AG09309 (cell line): ENCODE measurements around the gene SOX13.
A peak's percentile ranks its signal among the peaks of the same experiment; 100 is the strongest.

ENCODE experiments used
- DNase-seq: peaks from one replicate; pipeline ENCODE4 v3.0.0-alpha.2; 2010; ENCODE audit warnings: low read depth
- H3K4me3 ChIP-seq: 2 replicates; pipeline ENCODE4 v1.5.1; 2011; ENCODE audit warnings: mild to moderate bottlenecking, low read depth, low read length, moderate library complexity; ENCODE audit not compliant: control insufficient read depth
- CTCF ChIP-seq: IDR thresholded peaks from 2 replicates; pipeline ENCODE4 v1.5.1; 2011; ENCODE audit warnings: mild to moderate bottlenecking, low read depth, low read length, inconsistent platforms; ENCODE audit not compliant: insufficient read depth, control insufficient read depth; ENCODE audit errors: missing control alignments

SOX13 gene

GRCh38 chr1:204130981-204131892 lies 58.3 kb downstream of the SOX13 start:
- TF ChIP-seq CTCF, result peak; percentile 43
- peak; percentile 51 for DNase-seq
- H3K4me3 ChIP-seq, result no peak overlapping the region

GRCh38 chr1:204131978-204132377 lies 59.1 kb downstream of the SOX13 start:
- no peak overlapping the region for H3K4me3 ChIP-seq
- no peak for TF ChIP-seq CTCF
- no peak for DNase-seq

GRCh38 chr1:204132718-204133117 lies 59.8 kb downstream of the SOX13 start:
- no peak overlapping the region for H3K4me3 ChIP-seq
- TF ChIP-seq CTCF, result no peak
- DNase-seq, result no peak

GRCh38 chr1:204134103-204134502 lies 61.2 kb downstream of the SOX13 start:
- TF ChIP-seq CTCF, result no peak
- no peak for DNase-seq
- no peak overlapping the region for H3K4me3 ChIP-seq

GRCh38 chr1:204136814-204137213 lies 63.9 kb downstream of the SOX13 start:
- no peak for DNase-seq
- TF ChIP-seq CTCF, result no peak
- H3K4me3 ChIP-seq, result no peak overlapping the region

GRCh38 chr1:204139088-204139487 lies 66.2 kb downstream of the SOX13 start:
- no peak overlapping the region for H3K4me3 ChIP-seq
- DNase-seq, result no peak
- no peak for TF ChIP-seq CTCF

- no peak overlapping the region for H3K4me3 ChIP-seq
- TF ChIP-seq CTCF, result no peak
- DNase-seq, result no peak
These were observed 67.0 kb downstream of the SOX13 start for GRCh38 chr1:204139952-204140351.
